NCI-H526 (cell line): Measurements from ENCODE around the gene ZNF503.
"Not testable (repeated sequence)": the region's sequence is repeated elsewhere in the genome, so short reads cannot be mapped to it uniquely, and the experiment has no call there.

Experiments
- DNase-seq, 2 experiments: peaks; one replicate each; lab custom pipeline; 2025; lab: John Stamatoyannopoulos, UW

Gene ZNF503

GRCh38 chr10:75395066-75395931 lies 6.3 kb downstream of the ZNF503 start:
- DNase-seq: no peak

GRCh38 chr10:75394221-75394620 lies 7.3 kb downstream of the ZNF503 start:
- DNase-seq: no peak

- no peak for DNase-seq
These were observed 8.8 kb downstream of the ZNF503 start for GRCh38 chr10:75392744-75393143.

- no peak for DNase-seq
These were observed 9.3 kb downstream of the ZNF503 start for GRCh38 chr10:75392271-75392670.

- DNase-seq: no peak
These were observed 11.4 kb downstream of the ZNF503 start for GRCh38 chr10:75390178-75390577.

- no peak for DNase-seq
These were observed 13.5 kb downstream of the ZNF503 start for GRCh38 chr10:75388082-75388481.

GRCh38 chr10:75386128-75386527 lies 15.4 kb downstream of the ZNF503 start:
- DNase-seq: no peak

- no peak for DNase-seq
These were observed 21.7 kb downstream of the ZNF503 start for GRCh38 chr10:75379817-75380216.

- DNase-seq: peak; percentile 24 to 34
These were observed 22.3 kb downstream of the ZNF503 start for GRCh38 chr10:75379212-75379724.

GRCh38 chr10:75378379-75378778 lies 23.2 kb downstream of the ZNF503 start:
- no peak for DNase-seq

- no peak for DNase-seq
These were observed 23.7 kb downstream of the ZNF503 start for GRCh38 chr10:75377869-75378268.

GRCh38 chr10:75375838-75376237 lies 25.7 kb downstream of the ZNF503 start:
- no peak for DNase-seq

GRCh38 chr10:75371010-75371409 lies 30.6 kb downstream of the ZNF503 start:
- DNase-seq: no peak

- not testable (repeated sequence) for DNase-seq
These were observed 31.7 kb downstream of the ZNF503 start for GRCh38 chr10:75369838-75370237.

- no peak for DNase-seq
These were observed 33.7 kb downstream of the ZNF503 start for GRCh38 chr10:75367901-75368300.

- no peak for DNase-seq
These were observed 34.5 kb downstream of the ZNF503 start for GRCh38 chr10:75367021-75367487.

GRCh38 chr10:75363431-75363830 lies 38.1 kb downstream of the ZNF503 start:
- DNase-seq: peak in 1 of 2 experiments; percentile 25

- DNase-seq: not testable (repeated sequence)
These were observed 41.7 kb downstream of the ZNF503 start for GRCh38 chr10:75359876-75360275.

GRCh38 chr10:75358835-75359421 lies 42.6 kb downstream of the ZNF503 start:
- DNase-seq: no peak

- DNase-seq: no peak
These were observed 43.4 kb downstream of the ZNF503 start for GRCh38 chr10:75358132-75358531.

GRCh38 chr10:75357500-75357899 lies 44.1 kb downstream of the ZNF503 start:
- DNase-seq: no peak

- DNase-seq: no peak
These were observed 45.1 kb downstream of the ZNF503 start for GRCh38 chr10:75356484-75356883.

GRCh38 chr10:75355706-75356105 lies 45.9 kb downstream of the ZNF503 start:
- no peak for DNase-seq
